K562 (cell line): Measurements from ENCODE around the gene TOR1B.

ENCODE experiments used
- ATF2 ChIP-seq: sonication (generic); formaldehyde crosslinking; IDR thresholded peaks from 2 replicates; pipeline ENCODE4 v1.8.1; 2022; ENCODE audit warnings: missing genetic modification reagents
- CBX1 ChIP-seq: sonication (generic); IDR thresholded peaks from 2 replicates; pipeline ENCODE4 v1.6.1; 2016; ENCODE audit warnings: antibody characterized with exemption, low read depth, mild to moderate bottlenecking
- FOXM1 ChIP-seq, 2 experiments: fragments of 450-650 bp in 1 of 2; sonication (generic) in 1 of 2; formaldehyde crosslinking in 1 of 2; IDR thresholded peaks; 2 replicates each; pipeline versions ENCODE4 v1.6.1 to v1.9.0; 2017 to 2022; ENCODE audit warnings: low read depth in 2 of 2, mild to moderate bottlenecking in 2 of 2, missing genetic modification reagents in 1 of 2, moderate library complexity in 1 of 2
- TF ChIP-seq, protein P1 (sequence below), 3 experiments: IDR thresholded peaks in 2 of 3; conservative IDR thresholded peaks in 1 of 3; 2 replicates each; pipeline ENCODE4 v1.5.1; 2011 to 2012; ENCODE audit warnings: low read length in 3 of 3, mild to moderate bottlenecking in 3 of 3, control low read depth in 2 of 3, improper control_type of control experiment in 1 of 3, inconsistent platforms in 1 of 3, low read depth in 1 of 3, mixed read lengths in 1 of 3, moderate library complexity in 1 of 3; ENCODE audit not compliant: insufficient read depth in 2 of 3

GRCh38 chr9:129770741-129771140 is 32.2 kb upstream of the TOR1B start:
- TF ChIP-seq, protein P1, sequence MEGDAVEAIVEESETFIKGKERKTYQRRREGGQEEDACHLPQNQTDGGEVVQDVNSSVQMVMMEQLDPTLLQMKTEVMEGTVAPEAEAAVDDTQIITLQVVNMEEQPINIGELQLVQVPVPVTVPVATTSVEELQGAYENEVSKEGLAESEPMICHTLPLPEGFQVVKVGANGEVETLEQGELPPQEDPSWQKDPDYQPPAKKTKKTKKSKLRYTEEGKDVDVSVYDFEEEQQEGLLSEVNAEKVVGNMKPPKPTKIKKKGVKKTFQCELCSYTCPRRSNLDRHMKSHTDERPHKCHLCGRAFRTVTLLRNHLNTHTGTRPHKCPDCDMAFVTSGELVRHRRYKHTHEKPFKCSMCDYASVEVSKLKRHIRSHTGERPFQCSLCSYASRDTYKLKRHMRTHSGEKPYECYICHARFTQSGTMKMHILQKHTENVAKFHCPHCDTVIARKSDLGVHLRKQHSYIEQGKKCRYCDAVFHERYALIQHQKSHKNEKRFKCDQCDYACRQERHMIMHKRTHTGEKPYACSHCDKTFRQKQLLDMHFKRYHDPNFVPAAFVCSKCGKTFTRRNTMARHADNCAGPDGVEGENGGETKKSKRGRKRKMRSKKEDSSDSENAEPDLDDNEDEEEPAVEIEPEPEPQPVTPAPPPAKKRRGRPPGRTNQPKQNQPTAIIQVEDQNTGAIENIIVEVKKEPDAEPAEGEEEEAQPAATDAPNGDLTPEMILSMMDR (IDR thresholded peaks at IDR 0.05 in 2 of 3, conservative IDR thresholded peaks at IDR 0.05 in 1 of 3; ENCODE audit: insufficient read depth in 2 of 3, low read depth in 1 of 3, low read length in 3 of 3), result no peak
- no peak for TF ChIP-seq ATF2 (CRISPR knock-in tag)
- no peak for TF ChIP-seq CBX1
- TF ChIP-seq FOXM1 (IDR thresholded peaks at IDR 0.05; ENCODE audit: low read depth), result no peak
- TF ChIP-seq FOXM1 (CRISPR knock-in tag; IDR thresholded peaks at IDR 0.05; ENCODE audit: low read depth), result no peak
